ENCODE results near the gene RNPEP.

Gene RNPEP

GRCh38 chr1:202002507-202002906, 20.1 kb downstream of the RNPEP start:
- Histone ChIP-seq H3K4me3 (ENCODE audit: low read depth, low read length) (no peak overlapping the region), H3K9me3 (ENCODE audit: control insufficient read depth, insufficient read depth, low read length) (no peaks in the 10 kb centered on the region), H3K36me3 (ENCODE audit: control insufficient read depth, insufficient read depth, low read length) (peaks cover 55% of the 10 kb centered on the region), H3K9ac (ENCODE audit: low read depth, low read length) (no peak overlapping the region), H3K27me3 (ENCODE audit: control insufficient read depth, insufficient read depth, low read length) (no peaks in the 10 kb centered on the region), H3K4me1 (ENCODE audit: control insufficient read depth, insufficient read depth, low read length) (peaks cover 15% of the 10 kb centered on the region)

GRCh38 chr1:202004711-202005110, 22.3 kb downstream of the RNPEP start:
- Histone ChIP-seq H3K9me3 (ENCODE audit: control insufficient read depth, insufficient read depth, low read length) (no peaks in the 10 kb centered on the region), H3K27me3 (ENCODE audit: control insufficient read depth, insufficient read depth, low read length) (no peaks in the 10 kb centered on the region), H3K4me3 (ENCODE audit: low read depth, low read length) (no peak overlapping the region), H3K4me1 (ENCODE audit: control insufficient read depth, insufficient read depth, low read length) (peaks cover 28% of the 10 kb centered on the region), H3K36me3 (ENCODE audit: control insufficient read depth, insufficient read depth, low read length) (peaks cover 55% of the 10 kb centered on the region), H3K9ac (ENCODE audit: low read depth, low read length) (no peak overlapping the region)

GRCh38 chr1:202005958-202006357, 23.5 kb downstream of the RNPEP start:
- Histone ChIP-seq H3K36me3 (ENCODE audit: control insufficient read depth, insufficient read depth, low read length) (peaks cover 44% of the 10 kb centered on the region), H3K27me3 (ENCODE audit: control insufficient read depth, insufficient read depth, low read length) (no peaks in the 10 kb centered on the region), H3K4me3 (ENCODE audit: low read depth, low read length) (no peak overlapping the region), H3K4me1 (ENCODE audit: control insufficient read depth, insufficient read depth, low read length) (peaks cover 32% of the 10 kb centered on the region), H3K9ac (ENCODE audit: low read depth, low read length) (no peak overlapping the region), H3K9me3 (ENCODE audit: control insufficient read depth, insufficient read depth, low read length) (no peaks in the 10 kb centered on the region)

GRCh38 chr1:202007304-202007703, 24.9 kb downstream of the RNPEP start:
- Histone ChIP-seq H3K9ac (ENCODE audit: low read depth, low read length) (peak overlapping the region; percentile 71), H3K36me3 (ENCODE audit: control insufficient read depth, insufficient read depth, low read length) (peaks cover 40% of the 10 kb centered on the region), H3K27me3 (ENCODE audit: control insufficient read depth, insufficient read depth, low read length) (no peaks in the 10 kb centered on the region), H3K4me3 (ENCODE audit: low read depth, low read length) (peak overlapping the region; percentile 58), H3K9me3 (ENCODE audit: control insufficient read depth, insufficient read depth, low read length) (no peaks in the 10 kb centered on the region), H3K4me1 (ENCODE audit: control insufficient read depth, insufficient read depth, low read length) (peaks cover 38% of the 10 kb centered on the region)

- Histone ChIP-seq H3K4me1 (ENCODE audit: control insufficient read depth, insufficient read depth, low read length) (peaks cover 39% of the 10 kb centered on the region), H3K36me3 (ENCODE audit: control insufficient read depth, insufficient read depth, low read length) (peaks cover 40% of the 10 kb centered on the region), H3K27me3 (ENCODE audit: control insufficient read depth, insufficient read depth, low read length) (no peaks in the 10 kb centered on the region), H3K9me3 (ENCODE audit: control insufficient read depth, insufficient read depth, low read length) (no peaks in the 10 kb centered on the region), H3K4me3 (ENCODE audit: low read depth, low read length) (peak overlapping the region; percentile 58), H3K9ac (ENCODE audit: low read depth, low read length) (peak overlapping the region; percentile 71)
Measured at GRCh38 chr1:202007805-202008489, 25.5 kb downstream of the RNPEP start.

- H3K36me3 ChIP-seq (ENCODE audit: control insufficient read depth, insufficient read depth, low read length), result peaks cover 37% of the 10 kb centered on the region
- H3K9me3 ChIP-seq (ENCODE audit: control insufficient read depth, insufficient read depth, low read length), result no peaks in the 10 kb centered on the region
- H3K27me3 ChIP-seq (ENCODE audit: control insufficient read depth, insufficient read depth, low read length), result no peaks in the 10 kb centered on the region
- H3K9ac ChIP-seq (ENCODE audit: low read depth, low read length), result peak overlapping the region; percentile 32
- peak overlapping the region; percentile 82 for H3K4me3 ChIP-seq (ENCODE audit: low read depth, low read length)
- peaks cover 39% of the 10 kb centered on the region for H3K4me1 ChIP-seq (ENCODE audit: control insufficient read depth, insufficient read depth, low read length)
Measured at GRCh38 chr1:202009326-202010179, 27.1 kb downstream of the RNPEP start.

- Histone ChIP-seq H3K9me3 (ENCODE audit: control insufficient read depth, insufficient read depth, low read length) (no peaks in the 10 kb centered on the region), H3K9ac (ENCODE audit: low read depth, low read length) (peak within 1 kb of the TSS; percentile 70), H3K27me3 (ENCODE audit: control insufficient read depth, insufficient read depth, low read length) (no peaks in the 10 kb centered on the region), H3K4me1 (ENCODE audit: control insufficient read depth, insufficient read depth, low read length) (peaks cover 39% of the 10 kb centered on the region), H3K4me3 (ENCODE audit: low read depth, low read length) (peak within 1 kb of the TSS; percentile 82), H3K36me3 (ENCODE audit: control insufficient read depth, insufficient read depth, low read length) (peaks cover 37% of the 10 kb centered on the region)
Measured at GRCh38 chr1:202010180-202011015, 27.9 kb downstream of the RNPEP start, which contains the start of gene ELF3. TSS of gene ELF3 (plus strand) at chr1:202010587. CDS start at chr1:202011137, 550 bp downstream.

- Histone ChIP-seq H3K27me3 (ENCODE audit: control insufficient read depth, insufficient read depth, low read length) (no peaks in the 10 kb centered on the region), H3K9me3 (ENCODE audit: control insufficient read depth, insufficient read depth, low read length) (no peaks in the 10 kb centered on the region), H3K36me3 (ENCODE audit: control insufficient read depth, insufficient read depth, low read length) (peaks cover 45% of the 10 kb centered on the region), H3K9ac (ENCODE audit: low read depth, low read length) (peak overlapping the region; percentile 20), H3K4me1 (ENCODE audit: control insufficient read depth, insufficient read depth, low read length) (peaks cover 34% of the 10 kb centered on the region), H3K4me3 (ENCODE audit: low read depth, low read length) (peak overlapping the region; percentile 82)
Measured at GRCh38 chr1:202011994-202012393, 29.5 kb downstream of the RNPEP start.

GRCh38 chr1:202012544-202013478, 30.4 kb downstream of the RNPEP start:
- H3K9ac ChIP-seq (ENCODE audit: low read depth, low read length), result no peak overlapping the region
- peaks cover 45% of the 10 kb centered on the region for H3K36me3 ChIP-seq (ENCODE audit: control insufficient read depth, insufficient read depth, low read length)
- H3K27me3 ChIP-seq (ENCODE audit: control insufficient read depth, insufficient read depth, low read length), result no peaks in the 10 kb centered on the region
- no peaks in the 10 kb centered on the region for H3K9me3 ChIP-seq (ENCODE audit: control insufficient read depth, insufficient read depth, low read length)
- H3K4me1 ChIP-seq (ENCODE audit: control insufficient read depth, insufficient read depth, low read length), result peaks cover 30% of the 10 kb centered on the region
- peak overlapping the region; percentile 82 for H3K4me3 ChIP-seq (ENCODE audit: low read depth, low read length)

- Histone ChIP-seq H3K4me3 (ENCODE audit: low read depth, low read length) (no peak overlapping the region), H3K4me1 (ENCODE audit: control insufficient read depth, insufficient read depth, low read length) (peaks cover 34% of the 10 kb centered on the region), H3K9me3 (ENCODE audit: control insufficient read depth, insufficient read depth, low read length) (no peaks in the 10 kb centered on the region), H3K27me3 (ENCODE audit: control insufficient read depth, insufficient read depth, low read length) (no peaks in the 10 kb centered on the region), H3K36me3 (ENCODE audit: control insufficient read depth, insufficient read depth, low read length) (peaks cover 45% of the 10 kb centered on the region), H3K9ac (ENCODE audit: low read depth, low read length) (no peak overlapping the region)
Measured at GRCh38 chr1:202013603-202014002, 31.2 kb downstream of the RNPEP start.

Measured in iPS-15b (cell line).